A549 (cell line): ENCODE data around the gene VPS13A. TPM values are rescaled to one million over a fixed set of nuclear protein-coding genes. Genes with fewer than 3 reads are reported as not detected.

Experiments used
- ATAC-seq, 2 experiments: fragments of 200-7000 bp in 1 of 2; fragments of >200 bp in 1 of 2; cut with Nextera tagmentation in 1 of 2; cut with Tn5 transposase in 1 of 2; 3 replicates each; pipeline versions ENCODE4 v1.8.0 to v1.9.1; 2018 to 2020; ENCODE audit warnings: mild to moderate bottlenecking in 1 of 2, moderate library complexity in 1 of 2
- CTCF ChIA-PET: fragments of 300-600 bp; sonication (Branson Sonifier 250); formaldehyde crosslinking; extraction: SDS; loops from one replicate; lab custom pipeline; 2021; ENCODE audit warnings: antibody characterized with exemption, inconsistent platforms; lab: Yijun Ruan, JAX
- POLR2A ChIA-PET: fragments of 350-600 bp; formaldehyde crosslinking; extraction: SDS; loops from one replicate; lab custom pipeline; 2021; ENCODE audit warnings: antibody characterized with exemption, inconsistent platforms; lab: Yijun Ruan, JAX
- DNase-seq, 2 experiments: peaks; one replicate each; pipeline versions ENCODE4 v3.0.0 to v3.0.0-alpha.2; 2011 to 2016; ENCODE audit warnings: low read depth in 1 of 2, low spot score in 1 of 2
- FAIRE-seq: peaks from 2 replicates; lab custom pipeline; 2011; peaks lifted over from hg19 to GRCh38; lab: Jason Lieb, UNC
- H3K27ac ChIP-seq, 2 experiments: fragments of >200 bp; sonication (Bioruptor Twin); formaldehyde crosslinking; 3 replicates each; pipeline ENCODE4 v1.5.1; 2016 to 2017
- H3K4me1 ChIP-seq: fragments of >200 bp; sonication (Bioruptor Twin); formaldehyde crosslinking; 3 replicates; pipeline ENCODE4 v1.6.1; 2016
- H3K4me2 ChIP-seq: fragments of >200 bp; sonication (Bioruptor Twin); formaldehyde crosslinking; 3 replicates; pipeline ENCODE4 v1.6.1; 2016
- H3K4me3 ChIP-seq: fragments of >200 bp; sonication (Bioruptor Twin); formaldehyde crosslinking; 3 replicates; pipeline ENCODE4 v1.5.1; 2016
- H3K9me3 ChIP-seq: fragments of >200 bp; sonication (Bioruptor Twin); formaldehyde crosslinking; 3 replicates; pipeline ENCODE4 v1.6.1; 2016
- ATOH8 ChIP-seq: fragments of 250-450 bp; sonication (Bioruptor Pico); IDR thresholded peaks from 2 replicates; pipeline ENCODE4 v1.5.0; 2020; ENCODE audit warnings: low read depth, mild to moderate bottlenecking, moderate library complexity
- CBX2 ChIP-seq: fragments of 200-600 bp; sonication (generic); IDR thresholded peaks from 2 replicates; pipeline ENCODE4 v1.6.1; 2016; ENCODE audit warnings: low read depth, mild to moderate bottlenecking, borderline replicate concordance
- ESRRA ChIP-seq: fragments of 150-350 bp; IDR thresholded peaks from 2 replicates; pipeline ENCODE4 v1.6.1; 2014; ENCODE audit warnings: mild to moderate bottlenecking, low read length, borderline replicate concordance
- FOSB ChIP-seq: fragments of 250-450 bp; sonication (Bioruptor Pico); IDR thresholded peaks from 2 replicates; pipeline ENCODE4 v1.5.0; 2020; ENCODE audit warnings: mild to moderate bottlenecking, moderate library complexity
- HES2 ChIP-seq: fragments of >200 bp; sonication (Bioruptor Twin); formaldehyde crosslinking; IDR thresholded peaks from 2 replicates; pipeline ENCODE4 v1.6.1; 2016
- HEYL ChIP-seq: fragments of 250-450 bp; sonication (Bioruptor Pico); IDR thresholded peaks from 2 replicates; pipeline ENCODE4 v1.8.0; 2021; ENCODE audit warnings: mild to moderate bottlenecking, moderate library complexity
- NFE2L2 ChIP-seq: fragments of 150-350 bp; conservative IDR thresholded peaks from 2 replicates; pipeline ENCODE4 v1.6.1; 2014; ENCODE audit warnings: low read length
- NR3C1 ChIP-seq: fragments of >200 bp; sonication (Bioruptor Twin); formaldehyde crosslinking; IDR thresholded peaks from 3 replicates; pipeline ENCODE4 v1.6.1; 2017
- SMC3 ChIP-seq: fragments of >200 bp; sonication (Bioruptor Twin); formaldehyde crosslinking; IDR thresholded peaks from 3 replicates; pipeline ENCODE4 v1.6.1; 2018; ENCODE audit warnings: inconsistent platforms
- SREBF2 ChIP-seq: fragments of 450-650 bp; IDR thresholded peaks from 2 replicates; pipeline ENCODE4 v1.6.1; 2014; ENCODE audit warnings: mild to moderate bottlenecking, moderate library complexity
- TFCP2L1 ChIP-seq: fragments of 250-450 bp; sonication (Bioruptor Pico); IDR thresholded peaks from 2 replicates; pipeline ENCODE4 v1.5.0; 2021; ENCODE audit warnings: mild to moderate bottlenecking
- ZNF302 ChIP-seq: fragments of 250-450 bp; sonication (Bioruptor Pico); IDR thresholded peaks from 2 replicates; pipeline ENCODE4 v1.9.0; 2021; ENCODE audit warnings: inconsistent platforms, mild to moderate bottlenecking, moderate library complexity
- ZSCAN20 ChIP-seq: fragments of 250-450 bp; sonication (Bioruptor Pico); IDR thresholded peaks from 2 replicates; pipeline ENCODE4 v1.8.0; 2022; ENCODE audit warnings: mild to moderate bottlenecking, moderate library complexity
- WGBS: methylation state at CpG from one replicate; pipeline ENCODE4 v1.1.6; 2017; ENCODE audit errors: missing lambda C conversion rate; 5-methylcytosine and 5-hydroxymethylcytosine counted together
- polyA plus RNA-seq, 4 experiments: library from polyadenylated mRNA; depleted of rRNA in 3 of 4; stranded (reverse); fragments of >200 nt; fragmentation: RNase III in 1 of 4; extraction: RNeasy Plus Mini Kit Qiagen cat#74134 plus additional on column Dnase treatment in 1 of 4; gene quantifications; 2 replicates in 3 of 4; 3 replicates in 1 of 4; pipeline ENCODE4 v1.2.3, GENCODE V29; 2011 to 2017

The VPS13A gene
- polyA plus RNA-seq, 2 of the 4 experiments (the other 2 are of a cell fraction), result 12.3 to 66.6 TPM

DNA sequence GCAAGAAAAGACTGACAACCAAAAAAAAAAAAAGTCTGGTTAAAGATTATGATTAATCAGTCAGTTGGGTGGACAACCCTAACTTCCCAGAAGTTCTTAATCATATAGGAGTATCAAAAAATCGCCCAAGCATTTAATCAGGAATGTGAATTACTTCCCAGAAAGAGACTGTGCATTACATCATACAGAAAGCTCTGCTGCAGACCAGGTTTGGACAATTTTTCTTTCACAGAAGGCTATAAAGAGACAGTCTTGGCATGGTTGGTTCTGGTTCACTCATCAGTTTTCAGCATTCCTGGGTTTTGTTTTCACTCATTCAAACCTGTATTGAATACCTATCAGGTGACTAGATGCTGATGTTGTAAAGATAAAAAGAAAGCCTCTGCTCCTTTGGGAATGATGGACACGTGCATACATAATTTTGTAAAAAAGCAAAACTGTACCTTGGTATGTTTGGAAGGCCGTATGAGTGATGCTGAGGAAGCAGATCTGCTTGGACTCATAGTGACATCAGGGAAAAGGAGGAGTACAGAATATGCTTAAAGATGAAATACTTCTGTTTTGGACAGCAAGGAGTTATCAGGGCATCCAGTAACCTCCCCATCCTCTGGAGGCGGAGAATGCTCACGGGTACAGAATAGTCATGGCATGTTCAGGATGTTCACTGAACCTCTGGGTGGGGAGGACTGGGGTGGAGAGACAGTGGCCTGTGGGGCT, 292.3 kb downstream of the VPS13A start:
- no peak for DNase-seq
- FAIRE-seq, result no peak
- no peak for ATAC-seq
- Histone ChIP-seq H3K4me3 (no peak overlapping the region), H3K27ac (no peak overlapping the region), H3K9me3 (peaks cover 17% of the 10 kb centered on the region), H3K4me2 (no peak overlapping the region)
- WGBS, result 50% methylated on average over 5 of the region's 5 CpGs
- ChIA-PET POLR2A (no interaction called here), CTCF (interaction anchor here (0.6 to 6.4 kb wide), 4 partner anchors 8 to 783 kb away, joined by 3 to 63 read pairs (median 9); no protein-coding TSS in a partner anchor)
- no peak for TF ChIP-seq TFCP2L1
- no peak for TF ChIP-seq HES2
- TF ChIP-seq HEYL, result no peak
- no peak for TF ChIP-seq FOSB
- TF ChIP-seq NR3C1, result no peak
- TF ChIP-seq ESRRA, result no peak
- no peak for TF ChIP-seq ZSCAN20 (CRISPR knock-in tag)
- TF ChIP-seq ATOH8, result no peak
- no peak for TF ChIP-seq ZNF302 (CRISPR knock-in tag)
- TF ChIP-seq CBX2, result no peak
- no peak for TF ChIP-seq SMC3
- no peak for TF ChIP-seq SREBF2
- TF ChIP-seq NFE2L2, result no peak
- TF ChIP-seq, all 56 proteins: peak for 0
- 0 out of 3 replicates have a peak, but pooled peaks cover 5% of the 10 kb centered on the region for H3K4me1 ChIP-seq

Other genes with a start within 250 kb of the VPS13A start
- gene FOXB2, start 157.9 kb upstream of the VPS13A start, polyA plus RNA-seq (2011; rRNA removed), result not detected in 2 replicates
- gene FOXB2, start 157.9 kb upstream of the VPS13A start, polyA plus RNA-seq (2017; fragmentation: RNase III; extraction: RNeasy Plus Mini Kit Qiagen cat#74134 plus additional on column Dnase treatment), result not detected in 3 replicates